Right renal cortex interstitium (tissue), 3 donors: Measurements from ENCODE around the gene TRAPPC11. TPM values are rescaled to one million over a fixed set of nuclear protein-coding genes. Genes with fewer than 3 reads are reported as not detected.
"Not testable (repeated sequence)": the region's sequence is repeated elsewhere in the genome, so short reads cannot be mapped to it uniquely, and the experiment has no call there.

Experiments
- DNase-seq, 3 donors: peaks; one replicate each; pipeline ENCODE4 v3.0.0-alpha.2; 2013; ENCODE audit warnings: low read depth in 3 of 3, low spot score in 2 of 3
- polyA plus RNA-seq, 3 donors: library from polyadenylated mRNA; unstranded; fragments of 120-200 nt; gene quantifications; one replicate each; pipeline ENCODE4 v1.2.1, GENCODE V29; 2013; ENCODE audit not compliant: insufficient read length in 3 of 3

The TRAPPC11 gene
- polyA plus RNA-seq: 10 to 100 TPM; 34.7 to 38.1 (median 36.6) TPM

GRCh38 chr4:183659029-183659871 is at the start of gene TRAPPC11, which contains the start of gene RWDD4:
Gene TRAPPC11, plus strand, starts transcription at chr4:183659293. Its CDS starts 4,575 bp downstream, at chr4:183663868.
Gene RWDD4, minus strand, starts transcription at chr4:183659185. Its CDS starts 233 bp downstream, at chr4:183658952.
- peak; percentile 91 to 98 (median 97) for DNase-seq

- DNase-seq: no peak
Measured at GRCh38 chr4:183610033-183610432, 49.1 kb upstream of the TRAPPC11 start.

- DNase-seq: no peak
Measured at GRCh38 chr4:183610613-183611012, 48.5 kb upstream of the TRAPPC11 start.

- no peak for DNase-seq
Measured at GRCh38 chr4:183611210-183611830, 47.8 kb upstream of the TRAPPC11 start.

- no peak for DNase-seq
Measured at GRCh38 chr4:183612329-183613250, 46.5 kb upstream of the TRAPPC11 start.

GRCh38 chr4:183617075-183617474 is 42.0 kb upstream of the TRAPPC11 start:
- no peak for DNase-seq

- DNase-seq: no peak
Measured at GRCh38 chr4:183618681-183619080, 40.4 kb upstream of the TRAPPC11 start.

- no peak for DNase-seq
Measured at GRCh38 chr4:183620421-183620820, 38.7 kb upstream of the TRAPPC11 start.

GRCh38 chr4:183621875-183622274 is 37.2 kb upstream of the TRAPPC11 start:
- no peak for DNase-seq

- DNase-seq: no peak
Measured at GRCh38 chr4:183624548-183624947, 34.5 kb upstream of the TRAPPC11 start.

- DNase-seq: no peak
Measured at GRCh38 chr4:183626168-183626567, 32.9 kb upstream of the TRAPPC11 start.

GRCh38 chr4:183627286-183627685 is 31.8 kb upstream of the TRAPPC11 start:
- DNase-seq: not testable (repeated sequence)

GRCh38 chr4:183627979-183628588 is 31.0 kb upstream of the TRAPPC11 start:
- no peak for DNase-seq

GRCh38 chr4:183631577-183632198 is 27.4 kb upstream of the TRAPPC11 start:
- DNase-seq: no peak

GRCh38 chr4:183632689-183633088 is 26.4 kb upstream of the TRAPPC11 start:
- DNase-seq: no peak

- no peak for DNase-seq
Measured at GRCh38 chr4:183633476-183634400, 25.4 kb upstream of the TRAPPC11 start.

- DNase-seq: no peak
Measured at GRCh38 chr4:183635321-183635720, 23.8 kb upstream of the TRAPPC11 start.

- no peak for DNase-seq
Measured at GRCh38 chr4:183635741-183636140, 23.4 kb upstream of the TRAPPC11 start.

- no peak for DNase-seq
Measured at GRCh38 chr4:183636503-183636902, 22.6 kb upstream of the TRAPPC11 start.
